HepG2 (cell line): Measurements from ENCODE around the gene DCAF7. TPM values are rescaled to one million over a fixed set of nuclear protein-coding genes. Genes with fewer than 3 reads are reported as not detected.

Experiments used
- GZF1 ChIP-seq: sonication (generic); formaldehyde crosslinking; IDR thresholded peaks from 2 replicates; pipeline ENCODE4 v1.5.1; 2020; ENCODE audit warnings: mild to moderate bottlenecking, missing genetic modification reagents
- LBX2 ChIP-seq: sonication (generic); formaldehyde crosslinking; IDR thresholded peaks from 2 replicates; pipeline ENCODE4 v1.5.0; 2020; ENCODE audit warnings: missing genetic modification reagents, mild to moderate bottlenecking, borderline replicate concordance
- LRRFIP1 ChIP-seq: sonication (generic); formaldehyde crosslinking; conservative IDR thresholded peaks from 2 replicates; pipeline ENCODE4 v1.4.0; 2020; ENCODE audit warnings: missing genetic modification reagents
- MAFK ChIP-seq, 2 experiments: IDR thresholded peaks in 1 of 2; conservative IDR thresholded peaks in 1 of 2; 2 replicates each; pipeline ENCODE4 v1.6.1; 2011; ENCODE audit warnings: improper control_type of control experiment in 2 of 2, low read length in 2 of 2
- MED1 ChIP-seq: sonication (generic); formaldehyde crosslinking; IDR thresholded peaks from 2 replicates; pipeline ENCODE4 v1.4.0; 2020; ENCODE audit warnings: missing genetic modification reagents
- MLLT10 ChIP-seq: sonication (generic); formaldehyde crosslinking; IDR thresholded peaks from 2 replicates; pipeline ENCODE4 v1.4.0; 2020; ENCODE audit warnings: missing genetic modification reagents
- MTERF4 ChIP-seq: sonication (generic); formaldehyde crosslinking; IDR thresholded peaks from 2 replicates; pipeline ENCODE4 v1.8.0; 2023; ENCODE audit warnings: mild to moderate bottlenecking, missing genetic modification reagents
- MTF1 ChIP-seq: sonication (generic); formaldehyde crosslinking; IDR thresholded peaks from 2 replicates; pipeline ENCODE4 v1.5.0; 2020; ENCODE audit warnings: missing genetic modification reagents
- NR3C1 ChIP-seq: sonication (generic); formaldehyde crosslinking; IDR thresholded peaks from 2 replicates; pipeline ENCODE4 v1.4.0; 2020; ENCODE audit warnings: missing genetic modification reagents
- SP2 ChIP-seq: sonication (generic); formaldehyde crosslinking; IDR thresholded peaks from 2 replicates; pipeline ENCODE4 v1.5.1; 2020; ENCODE audit warnings: mild to moderate bottlenecking, missing genetic modification reagents
- SRSF9 ChIP-seq: fragments of 200-400 bp; formaldehyde crosslinking; IDR thresholded peaks from 2 replicates; pipeline ENCODE4 v1.6.1; 2018; ENCODE audit warnings: borderline replicate concordance, mild to moderate bottlenecking, low read depth, low read length; ENCODE audit not compliant: insufficient read depth, poor library complexity, severe bottlenecking
- TRIM24 ChIP-seq: sonication (generic); formaldehyde crosslinking; IDR thresholded peaks from 2 replicates; pipeline ENCODE4 v1.8.0; 2022; ENCODE audit warnings: mild to moderate bottlenecking, missing genetic modification reagents
- ZBTB25 ChIP-seq: IDR thresholded peaks from 2 replicates; pipeline ENCODE4 v1.6.1; 2018; ENCODE audit warnings: missing genetic modification reagents
- ZNF318 ChIP-seq: sonication (generic); formaldehyde crosslinking; IDR thresholded peaks from 2 replicates; pipeline ENCODE4 v1.4.0; 2020; ENCODE audit warnings: mild to moderate bottlenecking, missing genetic modification reagents
- polyA plus RNA-seq, 8 experiments: library from polyadenylated mRNA; depleted of rRNA in 3 of 8; stranded (reverse) in 7 of 8; unstranded in 1 of 8; fragments of >200 nt; fragmentation: Illumina TruSeq in 4 of 8; extraction: Trizol in 4 of 8; gene quantifications; 2 replicates each; pipeline versions ENCODE4 v1.2.1 to v1.2.3, GENCODE V29; 2011 to 2016; ENCODE audit warnings: low read depth in 4 of 8, missing spikeins in 1 of 8, mixed read lengths in 1 of 8; ENCODE audit not compliant: insufficient read depth in 1 of 8
- total RNA-seq, 5 experiments: library from RNA; depleted of rRNA; stranded (reverse); fragments of >200 nt; fragmentation: Illumina TruSeq; extraction: Trizol; gene quantifications; 2 replicates each; pipeline ENCODE4 v1.2.3, GENCODE V29; 2016; ENCODE audit warnings: low read depth in 1 of 5

DCAF7 gene
- total and polyA plus RNA-seq, 2 of the 13 experiments (the other 11 are each of a cell fraction or from before 2014, with no cell fraction given), result 55.2 to 73.4 TPM

- TF ChIP-seq ZNF318 (CRISPR knock-in tag) (peak; percentile 24; the same call in 1 of the 2 replicates), LBX2 (CRISPR knock-in tag) (0 out of 2 replicates have a peak, but pooled peaks have one; percentile 79), MAFK (conservative IDR thresholded peaks at IDR 0.05 in 1 of 2, IDR thresholded peaks at IDR 0.05 in 1 of 2; ENCODE audit: low read length in 2 of 2) (no peak), MED1 (CRISPR knock-in tag) (peak; percentile 78; the same call in 1 of the 2 replicates), SP2 (CRISPR knock-in tag) (peak; percentile 99), LRRFIP1 (CRISPR knock-in tag) (no peak), TRIM24 (CRISPR knock-in tag) (0 out of 2 replicates have a peak, but pooled peaks have one; percentile 13), ZBTB25 (CRISPR knock-in tag) (peak; percentile 82), MTF1 (CRISPR knock-in tag) (0 out of 2 replicates have a peak, but pooled peaks have one; percentile 10), GZF1 (CRISPR knock-in tag) (peak; percentile 84), NR3C1 (CRISPR knock-in tag) (0 out of 2 replicates have a peak, but pooled peaks have one; percentile 15), SRSF9 (no peak), MLLT10 (CRISPR knock-in tag) (no peak), MTERF4 (CRISPR knock-in tag) (peak; percentile 70)
Measured at GRCh38 chr17:63549946-63550816, at the start of gene DCAF7 (continued).
